ENCODE data around the gene PHLPP1.

Gene PHLPP1

DNA sequence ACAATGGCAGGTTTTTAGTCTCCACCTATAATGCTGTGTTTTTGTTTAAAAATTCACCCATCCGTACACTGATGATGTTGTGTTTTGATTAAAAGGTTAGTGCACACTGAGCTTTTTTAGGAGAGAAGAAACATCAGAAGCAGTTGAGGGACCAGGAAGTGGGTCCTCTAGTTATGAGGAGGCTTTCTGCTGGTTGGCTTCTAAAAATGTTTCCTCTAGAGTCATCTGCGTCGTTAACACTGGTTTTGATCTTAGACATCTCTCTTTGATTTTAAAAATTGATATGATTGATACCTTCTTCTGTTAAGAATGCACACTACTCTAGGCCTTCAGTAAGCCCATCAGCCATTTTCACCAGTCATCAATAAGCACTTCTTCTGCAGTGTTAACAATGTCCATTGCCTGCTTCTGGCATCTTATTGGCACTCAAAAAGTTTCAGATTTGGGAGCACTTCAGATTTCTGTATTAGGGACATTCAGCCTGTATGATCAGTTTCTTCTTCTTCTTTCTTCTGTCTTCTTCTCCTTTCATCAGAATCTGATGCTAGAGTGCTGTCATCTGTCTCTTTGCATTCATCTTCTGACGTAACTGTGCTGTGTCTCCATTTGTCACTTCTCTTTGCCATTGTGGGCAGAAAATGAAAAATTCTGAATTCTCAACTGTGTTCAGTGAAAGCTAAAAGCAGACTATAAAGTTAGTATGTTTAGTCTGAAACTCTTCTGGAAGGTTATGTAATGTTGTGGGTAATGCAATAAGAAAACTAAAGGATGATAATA, 56.3 kb downstream of the PHLPP1 start:
- TF ChIP-seq RAD21 (IDR thresholded peaks at IDR 0.05; ENCODE audit: low read depth) = no peak
- TF ChIP-seq, protein P1, sequence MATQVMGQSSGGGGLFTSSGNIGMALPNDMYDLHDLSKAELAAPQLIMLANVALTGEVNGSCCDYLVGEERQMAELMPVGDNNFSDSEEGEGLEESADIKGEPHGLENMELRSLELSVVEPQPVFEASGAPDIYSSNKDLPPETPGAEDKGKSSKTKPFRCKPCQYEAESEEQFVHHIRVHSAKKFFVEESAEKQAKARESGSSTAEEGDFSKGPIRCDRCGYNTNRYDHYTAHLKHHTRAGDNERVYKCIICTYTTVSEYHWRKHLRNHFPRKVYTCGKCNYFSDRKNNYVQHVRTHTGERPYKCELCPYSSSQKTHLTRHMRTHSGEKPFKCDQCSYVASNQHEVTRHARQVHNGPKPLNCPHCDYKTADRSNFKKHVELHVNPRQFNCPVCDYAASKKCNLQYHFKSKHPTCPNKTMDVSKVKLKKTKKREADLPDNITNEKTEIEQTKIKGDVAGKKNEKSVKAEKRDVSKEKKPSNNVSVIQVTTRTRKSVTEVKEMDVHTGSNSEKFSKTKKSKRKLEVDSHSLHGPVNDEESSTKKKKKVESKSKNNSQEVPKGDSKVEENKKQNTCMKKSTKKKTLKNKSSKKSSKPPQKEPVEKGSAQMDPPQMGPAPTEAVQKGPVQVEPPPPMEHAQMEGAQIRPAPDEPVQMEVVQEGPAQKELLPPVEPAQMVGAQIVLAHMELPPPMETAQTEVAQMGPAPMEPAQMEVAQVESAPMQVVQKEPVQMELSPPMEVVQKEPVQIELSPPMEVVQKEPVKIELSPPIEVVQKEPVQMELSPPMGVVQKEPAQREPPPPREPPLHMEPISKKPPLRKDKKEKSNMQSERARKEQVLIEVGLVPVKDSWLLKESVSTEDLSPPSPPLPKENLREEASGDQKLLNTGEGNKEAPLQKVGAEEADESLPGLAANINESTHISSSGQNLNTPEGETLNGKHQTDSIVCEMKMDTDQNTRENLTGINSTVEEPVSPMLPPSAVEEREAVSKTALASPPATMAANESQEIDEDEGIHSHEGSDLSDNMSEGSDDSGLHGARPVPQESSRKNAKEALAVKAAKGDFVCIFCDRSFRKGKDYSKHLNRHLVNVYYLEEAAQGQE (IDR thresholded peaks at IDR 0.05; ENCODE audit: low read depth) = no peak
- no peak for TF ChIP-seq CREB1 (IDR thresholded peaks at IDR 0.05; ENCODE audit: low read depth)
- no peak for TF ChIP-seq CEBPB (IDR thresholded peaks at IDR 0.05)

DNA sequence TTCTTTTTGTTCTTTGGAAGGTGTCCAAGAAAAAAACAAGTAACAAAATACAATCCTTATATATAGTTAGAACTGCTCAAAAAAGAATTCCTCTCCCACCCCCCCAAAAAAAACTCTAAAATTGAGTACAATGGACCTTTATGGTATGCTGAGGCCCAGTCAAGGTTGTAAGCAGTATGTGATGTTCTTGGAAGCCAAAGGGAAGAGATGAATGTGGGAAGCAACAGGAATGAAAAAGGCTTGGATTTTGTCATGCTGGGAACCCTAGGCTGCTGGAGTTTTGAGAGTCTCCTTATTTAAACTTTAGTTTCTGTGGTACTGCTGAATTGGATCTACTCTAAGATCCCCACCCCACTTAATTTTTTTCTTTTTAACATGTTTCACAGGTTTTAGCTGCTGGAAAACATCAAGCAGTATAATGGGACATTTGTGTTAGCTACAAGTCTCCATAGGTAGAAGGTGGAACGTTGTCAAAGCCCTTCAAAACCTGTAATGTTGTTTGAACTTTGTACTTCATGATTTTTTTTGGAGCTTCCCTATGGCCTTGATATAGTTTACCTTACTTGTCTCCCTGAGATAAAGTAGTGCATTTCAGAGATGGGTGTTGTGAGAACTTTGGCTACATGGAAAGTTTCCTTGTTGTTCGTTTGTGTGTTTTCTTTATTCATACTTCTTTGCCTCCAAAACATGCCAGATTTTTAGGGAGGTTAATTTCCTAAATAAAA, 57.7 kb downstream of the PHLPP1 start:
- TF ChIP-seq, protein P2, sequence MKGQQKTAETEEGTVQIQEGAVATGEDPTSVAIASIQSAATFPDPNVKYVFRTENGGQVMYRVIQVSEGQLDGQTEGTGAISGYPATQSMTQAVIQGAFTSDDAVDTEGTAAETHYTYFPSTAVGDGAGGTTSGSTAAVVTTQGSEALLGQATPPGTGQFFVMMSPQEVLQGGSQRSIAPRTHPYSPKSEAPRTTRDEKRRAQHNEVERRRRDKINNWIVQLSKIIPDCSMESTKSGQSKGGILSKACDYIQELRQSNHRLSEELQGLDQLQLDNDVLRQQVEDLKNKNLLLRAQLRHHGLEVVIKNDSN (IDR thresholded peaks at IDR 0.05) = no peak
- TF ChIP-seq YY1 (IDR thresholded peaks at IDR 0.05; ENCODE audit: low read depth) = no peak
- TF ChIP-seq, protein P1 (IDR thresholded peaks at IDR 0.05; ENCODE audit: low read depth) = no peak
- TF ChIP-seq CREB1 (IDR thresholded peaks at IDR 0.05; ENCODE audit: low read depth) = no peak
- TF ChIP-seq, protein P3, sequence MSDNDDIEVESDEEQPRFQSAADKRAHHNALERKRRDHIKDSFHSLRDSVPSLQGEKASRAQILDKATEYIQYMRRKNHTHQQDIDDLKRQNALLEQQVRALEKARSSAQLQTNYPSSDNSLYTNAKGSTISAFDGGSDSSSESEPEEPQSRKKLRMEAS (IDR thresholded peaks at IDR 0.05) = no peak
- TF ChIP-seq RAD21 (IDR thresholded peaks at IDR 0.05; ENCODE audit: low read depth) = no peak
- no peak for TF ChIP-seq TAF1 (IDR thresholded peaks at IDR 0.05; ENCODE audit: low read depth)
- TF ChIP-seq CEBPB (IDR thresholded peaks at IDR 0.05) = no peak
- TF ChIP-seq ZBTB7A (IDR thresholded peaks at IDR 0.05; ENCODE audit: low read depth) = no peak
- TF ChIP-seq EP300 (IDR thresholded peaks at IDR 0.05; ENCODE audit: borderline replicate concordance) = no peak
- TF ChIP-seq NFIC (IDR thresholded peaks at IDR 0.05) = no peak
- no peak for TF ChIP-seq TCF12 (IDR thresholded peaks at IDR 0.05; ENCODE audit: low read depth)
- no peak for TF ChIP-seq FOXM1 (IDR thresholded peaks at IDR 0.05; ENCODE audit: borderline replicate concordance, low read depth)
- no peak for TF ChIP-seq EGR1 (IDR thresholded peaks at IDR 0.05)
- TF ChIP-seq TEAD4 (IDR thresholded peaks at IDR 0.05) = no peak

DNA sequence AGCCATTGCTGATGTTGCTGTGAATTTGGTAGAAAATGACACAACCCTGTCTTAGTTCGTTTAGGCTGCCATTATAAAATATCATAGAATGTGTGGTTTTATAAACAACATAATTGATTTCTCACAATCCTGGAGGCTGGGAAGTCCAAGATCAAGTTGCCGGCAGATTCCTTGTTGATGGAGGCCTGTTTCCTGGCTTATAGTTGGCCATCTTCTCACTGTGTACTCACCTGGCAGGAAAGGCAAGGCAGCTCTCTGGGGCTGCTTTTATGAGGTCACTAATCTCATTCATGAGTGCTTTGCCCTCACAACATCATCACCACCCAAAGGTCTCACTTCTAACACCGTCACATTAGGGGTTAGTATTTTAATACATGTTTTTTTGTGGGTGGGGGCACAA, 58.4 kb downstream of the PHLPP1 start:
- TF ChIP-seq TEAD4 (IDR thresholded peaks at IDR 0.05) (no peak), EP300 (IDR thresholded peaks at IDR 0.05; ENCODE audit: borderline replicate concordance) (no peak), TCF12 (IDR thresholded peaks at IDR 0.05; ENCODE audit: low read depth) (no peak), RAD21 (IDR thresholded peaks at IDR 0.05; ENCODE audit: low read depth) (no peak), CREB1 (IDR thresholded peaks at IDR 0.05; ENCODE audit: low read depth) (no peak), FOXM1 (IDR thresholded peaks at IDR 0.05; ENCODE audit: borderline replicate concordance, low read depth) (no peak), TAF1 (IDR thresholded peaks at IDR 0.05; ENCODE audit: low read depth) (no peak), CEBPB (IDR thresholded peaks at IDR 0.05) (no peak), EGR1 (IDR thresholded peaks at IDR 0.05) (no peak), YY1 (IDR thresholded peaks at IDR 0.05; ENCODE audit: low read depth) (no peak), ZBTB7A (IDR thresholded peaks at IDR 0.05; ENCODE audit: low read depth) (no peak), NFIC (IDR thresholded peaks at IDR 0.05) (no peak)
- TF ChIP-seq, protein P2 (IDR thresholded peaks at IDR 0.05) = no peak
- TF ChIP-seq, protein P3 (IDR thresholded peaks at IDR 0.05) = no peak
- TF ChIP-seq, protein P1 (IDR thresholded peaks at IDR 0.05; ENCODE audit: low read depth) = no peak
